IMR-90 (cell line): ENCODE data around the gene CAMTA1. TPM values are rescaled to one million over a fixed set of nuclear protein-coding genes. Genes with fewer than 3 reads are reported as not detected.
A peak's percentile ranks its signal among the peaks of the same experiment; 100 is the strongest.

ENCODE experiments used
- ATAC-seq: fragments of 200-7000 bp; cut with Tn5 transposase; 2 replicates; pipeline ENCODE4 v1.9.1; 2020; ENCODE audit warnings: low read depth, mild to moderate bottlenecking, moderate library complexity
- BruUV-seq: library from RNA; stranded (reverse); fragments of 400-500 nt; replicated peaks from 2 replicates; lab custom pipeline; 2021; lab: Mats Ljungman, UMichigan
- CTCF ChIA-PET: fragments of 300-600 bp; formaldehyde crosslinking; extraction: SDS; loops from one replicate; lab custom pipeline; 2021; ENCODE audit warnings: antibody characterized with exemption; lab: Yijun Ruan, JAX
- POLR2A ChIA-PET: fragments of 300-600 bp; sonication (Branson Sonifier 250); formaldehyde crosslinking; loops from one replicate; lab custom pipeline; 2022; ENCODE audit warnings: antibody characterized with exemption; ENCODE audit not compliant: unreplicated experiment; lab: Charles Lee
- DNase-seq: peaks from one replicate; pipeline ENCODE4 v3.0.0; 2013
- H2AFZ ChIP-seq: replicated peaks from 2 replicates; pipeline ENCODE3; 2013; ENCODE audit warnings: low read length, mild to moderate bottlenecking; ENCODE audit not compliant: poor library complexity
- H2AK5ac ChIP-seq: 2 replicates; pipeline ENCODE4 v1.6.1; 2013; ENCODE audit warnings: low read depth, low read length, inconsistent platforms
- H2AK9ac ChIP-seq: replicated peaks from 2 replicates; pipeline ENCODE3; 2013; ENCODE audit warnings: mild to moderate bottlenecking, low read depth, low read length, moderate library complexity; ENCODE audit not compliant: poor library complexity
- H2BK120ac ChIP-seq: 2 replicates; pipeline ENCODE4 v1.6.1; 2013; ENCODE audit warnings: low read depth, low read length, inconsistent platforms
- H2BK15ac ChIP-seq: 3 replicates; pipeline ENCODE4 v1.6.1; 2013; ENCODE audit warnings: low read depth, low read length, inconsistent platforms
- H2BK20ac ChIP-seq: 2 replicates; pipeline ENCODE4 v1.6.1; 2013; ENCODE audit warnings: low read depth, mild to moderate bottlenecking, inconsistent platforms, low read length, moderate library complexity
- H2BK5ac ChIP-seq: 2 replicates; pipeline ENCODE4 v1.6.1; 2013; ENCODE audit warnings: mild to moderate bottlenecking, low read depth, low read length, inconsistent platforms; ENCODE audit not compliant: poor library complexity, severe bottlenecking
- H3K14ac ChIP-seq: replicated peaks from 2 replicates; pipeline ENCODE4 v1.6.1; 2013; ENCODE audit warnings: low read depth, low read length, inconsistent platforms
- H3K18ac ChIP-seq: 2 replicates; pipeline ENCODE4 v1.6.1; 2013; ENCODE audit warnings: low read depth, low read length, control low read depth
- H3K23ac ChIP-seq: 2 replicates; pipeline ENCODE4 v1.6.1; 2013; ENCODE audit warnings: low read depth, low read length, inconsistent platforms
- H3K27ac ChIP-seq: 2 replicates; pipeline ENCODE4 v1.5.1; 2013; ENCODE audit warnings: mild to moderate bottlenecking, control low read depth, low read length; ENCODE audit not compliant: insufficient read depth
- H3K27me3 ChIP-seq: 2 replicates; pipeline ENCODE4 v1.6.1; 2013; ENCODE audit warnings: low read length; ENCODE audit not compliant: control insufficient read depth, insufficient read depth
- H3K36me3 ChIP-seq: 2 replicates; pipeline ENCODE4 v1.6.1; 2013; ENCODE audit warnings: low read length, mixed read lengths; ENCODE audit not compliant: control insufficient read depth, insufficient read depth
- H3K4ac ChIP-seq: 2 replicates; pipeline ENCODE4 v1.6.1; 2013; ENCODE audit warnings: low read depth, low read length, inconsistent platforms
- H3K4me1 ChIP-seq: 2 replicates; pipeline ENCODE4 v1.6.1; 2013; ENCODE audit warnings: low read length, mixed read lengths; ENCODE audit not compliant: control insufficient read depth, insufficient read depth
- H3K4me2 ChIP-seq: 2 replicates; pipeline ENCODE4 v1.6.1; 2013; ENCODE audit warnings: low read depth, mild to moderate bottlenecking, control low read depth, low read length, moderate library complexity
- H3K4me3 ChIP-seq: 2 replicates; pipeline ENCODE4 v1.5.1; 2013; ENCODE audit warnings: low read depth, mild to moderate bottlenecking, control low read depth, low read length, moderate library complexity; ENCODE audit not compliant: insufficient read depth
- H3K56ac ChIP-seq: 2 replicates; pipeline ENCODE4 v1.6.1; 2013; ENCODE audit warnings: low read length, inconsistent platforms; ENCODE audit not compliant: insufficient read depth; ENCODE audit errors: extremely low read depth
- H3K79me1 ChIP-seq, 2 experiments: 2 replicates each; pipeline ENCODE4 v1.6.1; 2013; ENCODE audit warnings: low read length in 2 of 2, inconsistent platforms in 1 of 2, low read depth in 1 of 2
- H3K9ac ChIP-seq: 2 replicates; pipeline ENCODE4 v1.6.1; 2013; ENCODE audit warnings: low read depth, low read length, control low read depth
- H3K9me1 ChIP-seq: 2 replicates; pipeline ENCODE4 v1.6.1; 2013; ENCODE audit warnings: low read length, inconsistent platforms; ENCODE audit not compliant: insufficient read depth
- H3K9me3 ChIP-seq: 2 replicates; pipeline ENCODE4 v1.6.1; 2013; ENCODE audit warnings: low read length; ENCODE audit not compliant: control insufficient read depth, insufficient read depth
- H4K20me1 ChIP-seq: 2 replicates; pipeline ENCODE4 v1.6.1; 2013; ENCODE audit warnings: low read length, inconsistent platforms; ENCODE audit not compliant: insufficient read depth
- H4K5ac ChIP-seq: 2 replicates; pipeline ENCODE4 v1.6.1; 2013; ENCODE audit warnings: mild to moderate bottlenecking, low read depth, low read length, control low read depth
- H4K8ac ChIP-seq, 2 experiments: 2 replicates each; pipeline ENCODE4 v1.6.1; 2013; ENCODE audit warnings: low read depth in 2 of 2, low read length in 2 of 2, control low read depth in 1 of 2, inconsistent platforms in 1 of 2
- H4K91ac ChIP-seq: 2 replicates; pipeline ENCODE4 v1.6.1; 2013; ENCODE audit warnings: low read depth, low read length, inconsistent platforms; ENCODE audit not compliant: insufficient read depth
- RCOR1 ChIP-seq: IDR thresholded peaks from 2 replicates; pipeline ENCODE4 v1.6.1; 2012; ENCODE audit warnings: mild to moderate bottlenecking, low read length, improper control_type of control experiment; ENCODE audit not compliant: insufficient replicate concordance
- WGBS, 2 experiments: methylation state at CpG; one replicate each; pipeline versions ENCODE4 v1.1.5 to v1.1.7; 2013; ENCODE audit warnings: missing lambda C conversion rate in 2 of 2; ENCODE audit not compliant: insufficient read length in 1 of 2; ENCODE audit errors: extremely low coverage in 2 of 2; 5-methylcytosine and 5-hydroxymethylcytosine counted together
- dilution Hi-C: fragments of 300-500 bp; cut with HindIII; formaldehyde crosslinking; loops from one replicate; pipeline ENCODE4 v1.14.3; 2018; ENCODE audit warnings: low sequenced_read_pairs; ENCODE audit not compliant: unreplicated experiment
- in situ Hi-C: fragments of 300-500 bp; cut with MboI; formaldehyde crosslinking; loops from 3 replicates; pipeline ENCODE4 v1.14.3; 2019; ENCODE audit warnings: low sequenced_read_pairs, inconsistent platforms, mixed read lengths
- intact Hi-C: fragments of 100-400 bp; cut with micrococcal nuclease; formaldehyde crosslinking; loops from 2 replicates; pipeline ENCODE4 v1.10.0; 2022
- polyA plus RNA-seq, 3 experiments: library from polyadenylated mRNA; depleted of rRNA; stranded (reverse); fragments of >200 nt; gene quantifications; 2 replicates each; pipeline ENCODE4 v1.2.3, GENCODE V29; 2012; ENCODE audit warnings: low replicate concordance in 1 of 3
- total RNA-seq: library from RNA; depleted of rRNA; stranded (reverse); fragments of >200 nt; gene quantifications from 2 replicates; pipeline ENCODE4 v1.2.3, GENCODE V29; 2012
- TF ChIP-seq, protein P1 (sequence below): fragments of 150-350 bp; IDR thresholded peaks from 2 replicates; pipeline ENCODE4 v1.6.1; 2016; ENCODE audit warnings: low read depth, mild to moderate bottlenecking, low read length, moderate library complexity, borderline replicate concordance

Gene CAMTA1
- total and polyA plus RNA-seq, 2 of the 4 experiments (the other 2 are of a cell fraction): 35.5 to 74.3 TPM

DNA sequence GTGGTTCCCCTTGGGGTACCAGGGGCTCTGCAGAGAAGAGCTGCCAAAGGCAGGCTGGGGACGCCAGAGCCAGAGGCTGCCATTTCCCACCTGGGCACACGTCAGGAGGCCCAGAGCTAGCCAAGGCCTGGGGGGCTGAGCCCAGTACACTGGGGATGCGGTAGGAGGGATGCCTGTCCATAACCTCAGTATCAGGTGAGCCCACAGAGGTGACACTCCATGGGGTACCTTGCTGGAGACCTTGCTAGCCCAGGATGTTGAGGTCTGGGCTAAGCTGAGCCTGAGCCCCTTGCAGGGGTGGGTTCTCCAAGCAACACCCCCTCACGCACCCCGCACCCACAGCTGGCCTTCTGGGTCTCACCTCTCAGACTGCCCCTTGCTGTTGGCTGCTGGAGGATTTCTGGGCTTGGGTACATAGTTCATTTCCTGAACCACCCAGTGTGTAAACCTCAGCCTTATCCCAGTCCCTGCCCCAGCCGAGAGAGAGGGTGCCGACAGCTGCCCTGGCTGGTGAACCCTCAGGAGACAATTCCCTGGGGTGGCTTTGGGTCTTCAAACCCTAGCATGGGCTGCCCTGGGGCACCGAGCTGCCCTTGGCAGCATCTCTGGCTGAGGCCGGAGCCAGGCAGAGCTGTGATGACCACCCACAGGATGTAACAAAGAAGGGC, 893.4 kb downstream of the CAMTA1 start:
- H3K27ac ChIP-seq: no peak overlapping the region
- CTCF ChIA-PET: interaction anchor here (0.6 kb wide), 1 partner anchor 82 kb away, joined by 3 read pairs; no protein-coding TSS in a partner anchor
- no peaks in the 10 kb centered on the region for H3K9me3 ChIP-seq
- POLR2A ChIA-PET: no interaction called here
- H3K9ac ChIP-seq: no peak overlapping the region
- no peak overlapping the region for H2AK9ac ChIP-seq
- peak overlapping the region; percentile 32 for H2AFZ ChIP-seq
- H2BK5ac ChIP-seq: no peak overlapping the region
- peaks cover 44% of the 10 kb centered on the region for H3K27me3 ChIP-seq
- no peak overlapping the region for H2BK15ac ChIP-seq
- H2AK5ac ChIP-seq: no peak overlapping the region
- BruUV-seq: no TSS peak
- in situ Hi-C loops: no loop called here
- H3K4me1 ChIP-seq: no peaks in the 10 kb centered on the region
- no peaks in the 10 kb centered on the region for H3K9me1 ChIP-seq
- no peaks in the 10 kb centered on the region; the same call in 1 of the 2 replicates for H4K20me1 ChIP-seq
- TF ChIP-seq RCOR1: no peak
- TF ChIP-seq, protein P1, sequence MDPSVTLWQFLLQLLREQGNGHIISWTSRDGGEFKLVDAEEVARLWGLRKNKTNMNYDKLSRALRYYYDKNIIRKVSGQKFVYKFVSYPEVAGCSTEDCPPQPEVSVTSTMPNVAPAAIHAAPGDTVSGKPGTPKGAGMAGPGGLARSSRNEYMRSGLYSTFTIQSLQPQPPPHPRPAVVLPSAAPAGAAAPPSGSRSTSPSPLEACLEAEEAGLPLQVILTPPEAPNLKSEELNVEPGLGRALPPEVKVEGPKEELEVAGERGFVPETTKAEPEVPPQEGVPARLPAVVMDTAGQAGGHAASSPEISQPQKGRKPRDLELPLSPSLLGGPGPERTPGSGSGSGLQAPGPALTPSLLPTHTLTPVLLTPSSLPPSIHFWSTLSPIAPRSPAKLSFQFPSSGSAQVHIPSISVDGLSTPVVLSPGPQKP: no peak
- no peak overlapping the region for H4K91ac ChIP-seq
- no peak overlapping the region for H4K5ac ChIP-seq
- H3K4ac ChIP-seq: no peak overlapping the region
- H2BK120ac ChIP-seq: no peak overlapping the region
- H3K79me1 ChIP-seq: no peaks in the 10 kb centered on the region
- H3K4me2 ChIP-seq: no peak overlapping the region
- H3K14ac ChIP-seq: no peak overlapping the region
- dilution Hi-C loops: no loop called here
- no peak overlapping the region for H3K18ac ChIP-seq
- ATAC-seq (no peak), DNase-seq (no peak)
- intact Hi-C loops: no loop called here
- H4K8ac ChIP-seq: no peak overlapping the region
- 79% methylated on average over 4 of the region's 9 CpGs; no CpG with 5 or more reads in 1 of the 2 experiments for WGBS, 2 experiments
- no peak overlapping the region for H3K4me3 ChIP-seq
- no peaks in the 10 kb centered on the region for H3K36me3 ChIP-seq
- no peak overlapping the region for H3K23ac ChIP-seq
- no peak overlapping the region for H2BK20ac ChIP-seq
- no peak overlapping the region for H3K56ac ChIP-seq
